Activated gamma-delta T cell treated with anti-CD3 and anti-CD28 coated beads, Interleukin-2, amount 50 U/mL, for 16 hours (primary cell): Measurements from ENCODE around the gene ZNF695.

Experiments used
- DNase-seq: peaks from one replicate; pipeline ENCODE4 v3.0.0-alpha.2; 2020; ENCODE audit warnings: low read depth

The ZNF695 gene

DNA sequence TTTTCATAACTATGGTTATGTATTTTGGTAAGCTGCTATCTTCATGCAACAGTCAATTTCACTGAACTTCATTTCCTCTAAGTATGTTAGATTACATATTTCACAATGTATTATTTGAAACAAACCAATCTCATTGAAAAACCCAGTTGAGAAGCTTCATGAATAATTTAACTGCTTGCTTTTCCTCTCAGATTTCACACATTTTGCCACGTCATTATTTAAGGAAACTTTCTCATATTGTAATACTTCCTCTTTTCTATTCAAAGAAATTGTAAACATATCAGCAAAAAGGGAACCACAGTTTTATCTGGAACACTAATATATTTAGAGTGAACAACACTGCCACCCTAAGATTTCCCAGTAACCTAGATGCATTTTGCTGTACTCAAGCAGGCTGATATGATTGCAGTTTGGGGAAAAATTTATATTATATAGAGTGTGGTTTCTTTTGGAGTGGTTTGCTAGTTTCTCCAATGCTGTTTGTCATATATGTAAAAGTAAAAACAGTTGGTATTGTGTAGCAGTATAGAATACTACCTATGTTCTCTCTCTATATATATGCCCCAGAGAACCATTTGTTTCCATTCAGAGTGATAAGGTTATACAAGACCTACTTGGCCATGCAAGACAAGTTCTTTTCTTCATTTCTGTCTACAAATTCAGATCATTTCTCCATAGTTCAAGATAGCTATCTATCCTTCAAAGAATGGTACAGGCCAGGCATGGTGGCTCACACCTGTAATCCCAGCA, 47.7 kb downstream of the ZNF695 start:
- no peak for DNase-seq

DNA sequence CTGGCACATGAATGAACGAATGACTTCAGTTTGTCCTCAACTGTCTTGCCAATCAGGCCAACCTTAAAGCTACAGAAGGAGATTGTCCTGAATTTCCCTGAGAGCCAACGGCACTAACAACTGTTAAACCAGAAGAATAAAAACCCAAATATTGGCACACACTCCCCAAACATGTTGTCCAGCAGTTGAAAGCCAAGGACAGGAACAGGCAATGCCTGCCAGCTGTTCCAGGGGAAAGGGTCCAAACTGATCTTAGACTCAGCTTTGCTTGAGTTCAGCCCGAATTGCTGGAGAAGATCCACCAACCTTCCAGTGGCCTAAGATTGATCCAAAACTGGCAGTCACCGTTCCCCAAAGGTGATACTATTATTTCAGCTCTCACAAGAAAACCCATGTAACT, 53.7 kb downstream of the ZNF695 start:
- no peak for DNase-seq

DNA sequence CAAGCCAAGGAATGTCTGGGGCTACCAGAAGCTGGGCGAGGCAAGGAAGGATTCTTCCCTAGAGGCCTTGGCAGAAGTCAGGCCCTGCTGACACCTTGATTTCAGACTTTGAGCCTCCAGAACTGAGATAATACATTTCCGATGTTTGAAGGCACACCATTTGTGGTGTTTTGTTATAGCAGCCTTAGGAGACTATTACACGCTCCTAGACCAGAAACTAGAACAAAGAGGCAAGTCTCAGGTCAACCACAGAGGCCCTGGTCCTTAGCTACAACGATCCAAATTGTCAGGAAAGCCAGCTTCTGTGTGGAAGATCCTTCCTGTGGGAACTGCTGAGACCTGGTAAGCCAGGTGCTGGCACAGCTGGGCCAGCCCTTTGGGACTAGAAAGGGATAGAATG, 56.4 kb downstream of the ZNF695 start:
- DNase-seq = no peak

DNA sequence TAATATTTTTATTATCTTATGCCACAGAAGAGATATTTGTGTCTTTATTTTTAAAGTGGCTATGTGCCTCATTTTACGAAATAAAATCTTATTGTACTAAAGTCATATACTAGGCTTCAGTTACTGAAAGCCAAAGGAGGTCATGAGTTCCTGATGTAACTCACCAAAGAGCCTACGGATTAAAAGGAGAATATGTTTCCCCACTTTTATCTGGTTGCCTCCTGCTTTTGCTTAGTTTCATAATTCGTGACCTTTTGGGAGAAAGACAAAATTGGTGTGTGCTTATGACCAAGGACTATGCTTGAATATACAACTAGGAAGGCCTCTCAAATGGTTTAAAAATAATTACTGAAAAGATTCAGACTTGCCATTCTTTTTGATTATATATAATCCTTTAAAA, 57.9 kb downstream of the ZNF695 start:
- DNase-seq = no peak

DNA sequence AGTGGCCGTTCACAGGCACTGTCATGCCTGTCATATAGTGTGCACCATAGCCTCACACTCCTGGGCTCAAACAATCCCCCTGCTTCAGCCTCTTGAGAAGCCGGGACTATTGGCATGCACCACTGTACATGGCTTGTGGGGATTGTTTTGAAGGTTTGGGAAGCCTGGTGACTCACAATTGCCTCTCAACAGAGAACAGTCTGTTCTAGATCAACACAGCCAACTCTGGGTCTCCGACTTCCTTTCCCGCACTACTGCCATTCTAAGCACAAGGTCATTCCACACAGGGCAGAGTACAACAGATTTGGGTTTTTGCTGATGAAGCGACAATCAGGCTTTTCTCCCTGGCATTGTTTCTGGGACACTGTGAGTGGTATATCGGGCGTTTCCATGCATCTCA, 60.6 kb downstream of the ZNF695 start:
- DNase-seq = no peak

DNA sequence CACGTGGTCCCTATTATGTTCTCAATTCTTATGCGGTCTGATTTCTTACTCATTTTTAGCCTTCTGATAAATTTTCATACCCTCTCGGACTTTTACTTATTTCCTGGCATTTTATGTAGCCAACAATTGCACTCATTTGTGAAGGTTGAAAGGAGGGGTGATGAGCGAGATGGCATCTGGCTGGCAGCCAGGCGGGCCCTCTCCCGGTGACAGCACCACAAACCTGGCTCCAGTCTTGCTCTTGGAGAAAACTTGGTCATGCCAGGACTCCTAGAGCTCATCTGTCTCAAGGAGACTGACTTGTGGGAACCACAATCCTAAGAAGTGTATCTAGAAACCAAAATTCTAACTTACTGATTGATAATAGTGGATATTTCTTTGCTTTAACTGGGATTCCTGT, 61.5 kb downstream of the ZNF695 start:
- no peak for DNase-seq
